ENCODE data around the gene ANGPTL4. TPM values are rescaled to one million over a fixed set of nuclear protein-coding genes. Genes with fewer than 3 reads are reported as not detected.
"Not testable (repeated sequence)": the region's sequence is repeated elsewhere in the genome, so short reads cannot be mapped to it uniquely, and the experiment has no call there.

ANGPTL4 gene
- total and polyA plus RNA-seq, 2 experiments from 2014 or later, result 1.9 to 2.2 TPM

DNA sequence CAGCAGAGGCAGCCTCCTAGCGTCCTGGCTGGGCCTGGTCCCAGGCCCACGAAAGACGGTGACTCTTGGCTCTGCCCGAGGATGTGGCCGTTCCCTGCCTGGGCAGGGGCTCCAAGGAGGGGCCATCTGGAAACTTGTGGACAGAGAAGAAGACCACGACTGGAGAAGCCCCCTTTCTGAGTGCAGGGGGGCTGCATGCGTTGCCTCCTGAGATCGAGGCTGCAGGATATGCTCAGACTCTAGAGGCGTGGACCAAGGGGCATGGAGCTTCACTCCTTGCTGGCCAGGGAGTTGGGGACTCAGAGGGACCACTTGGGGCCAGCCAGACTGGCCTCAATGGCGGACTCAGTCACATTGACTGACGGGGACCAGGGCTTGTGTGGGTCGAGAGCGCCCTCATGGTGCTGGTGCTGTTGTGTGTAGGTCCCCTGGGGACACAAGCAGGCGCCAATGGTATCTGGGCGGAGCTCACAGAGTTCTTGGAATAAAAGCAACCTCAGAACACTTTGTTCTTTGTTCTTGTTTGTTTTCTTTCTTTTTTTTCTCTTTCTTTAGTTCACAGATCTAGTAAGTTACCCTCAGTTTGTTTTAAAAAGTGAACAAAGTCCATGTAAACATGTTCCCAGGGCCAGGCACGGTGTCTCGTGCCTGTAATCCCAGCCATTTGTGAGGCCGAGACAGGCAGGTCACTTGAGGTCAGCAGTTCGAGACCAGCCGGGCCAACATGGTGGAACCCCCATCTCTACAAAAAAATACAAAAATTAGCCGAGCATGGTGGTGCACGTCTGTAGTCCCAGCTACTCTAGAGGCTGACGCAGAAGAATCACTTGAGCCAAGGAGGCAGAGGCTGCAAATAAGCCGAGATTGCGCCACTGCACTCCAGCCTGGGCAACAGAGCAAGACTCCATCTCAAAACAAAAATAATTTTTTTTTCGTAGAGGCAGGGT is 10.2 kb downstream of the ANGPTL4 start:
- Mint-ChIP-seq H3K36me3 (ENCODE audit: low read depth) (peaks cover 14% of the 10 kb centered on the region), H3K9me3 (peaks cover 7% of the 10 kb centered on the region), H3K27me3 (ENCODE audit: insufficient read depth, low read depth, poor library complexity) (peaks cover 8% of the 10 kb centered on the region), H3K4me1 (no peaks in the 10 kb centered on the region), H3K4me3 (no peak overlapping the region), H3K27ac (no peak overlapping the region)
- Histone ChIP-seq H4K20me1 (replicated peaks; ENCODE audit: insufficient read depth) (no peaks in the 10 kb centered on the region), H3K36me3 (ENCODE audit: insufficient read depth) (no peaks in the 10 kb centered on the region), H3F3A (replicated peaks; ENCODE audit: low read depth) (0 out of 2 replicates have a peak, but pooled peaks cover 2% of the 10 kb centered on the region), H3K4me1 (ENCODE audit: insufficient read depth) (no peaks in the 10 kb centered on the region), H3K27me3 (ENCODE audit: insufficient read depth) (no peaks in the 10 kb centered on the region), H3K4me3 (no peak overlapping the region), H3K9me2 (ENCODE audit: insufficient read depth) (no peaks in the 10 kb centered on the region), H3K79me2 (replicated peaks; ENCODE audit: insufficient read depth) (no peaks in the 10 kb centered on the region), H3K27ac (ENCODE audit: low read depth) (no peak overlapping the region), H3K4me2 (no peak overlapping the region), H2AFZ (no peak overlapping the region)
- DNase-seq (ENCODE audit: low spot score), result no peak
- ATAC-seq, result peak; percentile 50; the same call in 2 of the 3 replicates
- no peak for TF ChIP-seq CREB1 (CRISPR knock-in tag; IDR thresholded peaks at IDR 0.05; ENCODE audit: low read depth)
- TF ChIP-seq, protein P1, sequence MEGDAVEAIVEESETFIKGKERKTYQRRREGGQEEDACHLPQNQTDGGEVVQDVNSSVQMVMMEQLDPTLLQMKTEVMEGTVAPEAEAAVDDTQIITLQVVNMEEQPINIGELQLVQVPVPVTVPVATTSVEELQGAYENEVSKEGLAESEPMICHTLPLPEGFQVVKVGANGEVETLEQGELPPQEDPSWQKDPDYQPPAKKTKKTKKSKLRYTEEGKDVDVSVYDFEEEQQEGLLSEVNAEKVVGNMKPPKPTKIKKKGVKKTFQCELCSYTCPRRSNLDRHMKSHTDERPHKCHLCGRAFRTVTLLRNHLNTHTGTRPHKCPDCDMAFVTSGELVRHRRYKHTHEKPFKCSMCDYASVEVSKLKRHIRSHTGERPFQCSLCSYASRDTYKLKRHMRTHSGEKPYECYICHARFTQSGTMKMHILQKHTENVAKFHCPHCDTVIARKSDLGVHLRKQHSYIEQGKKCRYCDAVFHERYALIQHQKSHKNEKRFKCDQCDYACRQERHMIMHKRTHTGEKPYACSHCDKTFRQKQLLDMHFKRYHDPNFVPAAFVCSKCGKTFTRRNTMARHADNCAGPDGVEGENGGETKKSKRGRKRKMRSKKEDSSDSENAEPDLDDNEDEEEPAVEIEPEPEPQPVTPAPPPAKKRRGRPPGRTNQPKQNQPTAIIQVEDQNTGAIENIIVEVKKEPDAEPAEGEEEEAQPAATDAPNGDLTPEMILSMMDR (conservative IDR thresholded peaks at IDR 0.05; ENCODE audit: low read depth in 2 of 2), result peak in 1 of 2 experiments; percentile 53; a peak in 2 of 4 replicates

GRCh38 chr19:8375766-8376165 is 11.8 kb downstream of the ANGPTL4 start:
- H3K9me2 ChIP-seq (ENCODE audit: insufficient read depth); ATAC-seq; H3K4me2 ChIP-seq; H3K27me3 ChIP-seq (ENCODE audit: insufficient read depth); H4K20me1 ChIP-seq (replicated peaks; ENCODE audit: insufficient read depth); H3K4me3 Mint-ChIP-seq; H2AFZ ChIP-seq; H3K4me1 ChIP-seq (ENCODE audit: insufficient read depth); H3K4me1 Mint-ChIP-seq; DNase-seq (ENCODE audit: low spot score); H3K79me2 ChIP-seq (replicated peaks; ENCODE audit: insufficient read depth); H3F3A ChIP-seq (replicated peaks; ENCODE audit: low read depth); H3K4me3 ChIP-seq; H3K36me3 ChIP-seq (ENCODE audit: insufficient read depth); H3K27ac Mint-ChIP-seq; H3K27ac ChIP-seq (ENCODE audit: low read depth): not testable (repeated sequence)
- Mint-ChIP-seq H3K9me3 (peaks cover 14% of the 10 kb centered on the region), H3K27me3 (ENCODE audit: insufficient read depth, low read depth, poor library complexity) (peaks cover 10% of the 10 kb centered on the region), H3K36me3 (ENCODE audit: low read depth) (peaks cover 20% of the 10 kb centered on the region)

GRCh38 chr19:8376373-8376974 is 12.5 kb downstream of the ANGPTL4 start:
- peaks cover 20% of the 10 kb centered on the region for H3K36me3 Mint-ChIP-seq (ENCODE audit: low read depth)
- not testable (repeated sequence) for H3F3A ChIP-seq (replicated peaks; ENCODE audit: low read depth); H3K27ac Mint-ChIP-seq; H2AFZ ChIP-seq; H3K27me3 ChIP-seq (ENCODE audit: insufficient read depth); H3K9me2 ChIP-seq (ENCODE audit: insufficient read depth); H3K79me2 ChIP-seq (replicated peaks; ENCODE audit: insufficient read depth); H4K20me1 ChIP-seq (replicated peaks; ENCODE audit: insufficient read depth); H3K27ac ChIP-seq (ENCODE audit: low read depth); ATAC-seq; H3K27me3 Mint-ChIP-seq (ENCODE audit: insufficient read depth, low read depth, poor library complexity); H3K4me2 ChIP-seq; H3K4me3 Mint-ChIP-seq; H3K36me3 ChIP-seq (ENCODE audit: insufficient read depth); DNase-seq (ENCODE audit: low spot score); H3K4me3 ChIP-seq; H3K4me1 ChIP-seq (ENCODE audit: insufficient read depth)
- peaks cover 12% of the 10 kb centered on the region for H3K4me1 Mint-ChIP-seq
- peaks cover 12% of the 10 kb centered on the region for H3K9me3 Mint-ChIP-seq

Measured in GM23338 (cell line).